Adrenal gland (tissue), 5 donors: ENCODE results near the gene GGA1.
A peak's percentile ranks its signal among the peaks of the same experiment; 100 is the strongest.

Experiments used
- CTCF ChIP-seq, 6 experiments: fragments of 450-650 bp in 4 of 6; fragments of 200-600 bp in 2 of 6; sonication (generic) in 1 of 6; IDR thresholded peaks; 1 replicate in 5 of 6; 2 replicates in 1 of 6; pipeline versions ENCODE4 v1.5.1 to v1.8.0; 2016 to 2021; ENCODE audit warnings: antibody characterized with exemption in 6 of 6, mild to moderate bottlenecking in 2 of 6, moderate library complexity in 1 of 6
- POLR2A ChIP-seq, 2 donors: fragments of 450-650 bp; IDR thresholded peaks; one replicate each; pipeline ENCODE4 v1.6.1; 2017; ENCODE audit warnings: antibody characterized with exemption in 2 of 2, mild to moderate bottlenecking in 2 of 2, moderate library complexity in 1 of 2
- donor health status: DM: no; HTN: no; CAD: no.

DNA sequence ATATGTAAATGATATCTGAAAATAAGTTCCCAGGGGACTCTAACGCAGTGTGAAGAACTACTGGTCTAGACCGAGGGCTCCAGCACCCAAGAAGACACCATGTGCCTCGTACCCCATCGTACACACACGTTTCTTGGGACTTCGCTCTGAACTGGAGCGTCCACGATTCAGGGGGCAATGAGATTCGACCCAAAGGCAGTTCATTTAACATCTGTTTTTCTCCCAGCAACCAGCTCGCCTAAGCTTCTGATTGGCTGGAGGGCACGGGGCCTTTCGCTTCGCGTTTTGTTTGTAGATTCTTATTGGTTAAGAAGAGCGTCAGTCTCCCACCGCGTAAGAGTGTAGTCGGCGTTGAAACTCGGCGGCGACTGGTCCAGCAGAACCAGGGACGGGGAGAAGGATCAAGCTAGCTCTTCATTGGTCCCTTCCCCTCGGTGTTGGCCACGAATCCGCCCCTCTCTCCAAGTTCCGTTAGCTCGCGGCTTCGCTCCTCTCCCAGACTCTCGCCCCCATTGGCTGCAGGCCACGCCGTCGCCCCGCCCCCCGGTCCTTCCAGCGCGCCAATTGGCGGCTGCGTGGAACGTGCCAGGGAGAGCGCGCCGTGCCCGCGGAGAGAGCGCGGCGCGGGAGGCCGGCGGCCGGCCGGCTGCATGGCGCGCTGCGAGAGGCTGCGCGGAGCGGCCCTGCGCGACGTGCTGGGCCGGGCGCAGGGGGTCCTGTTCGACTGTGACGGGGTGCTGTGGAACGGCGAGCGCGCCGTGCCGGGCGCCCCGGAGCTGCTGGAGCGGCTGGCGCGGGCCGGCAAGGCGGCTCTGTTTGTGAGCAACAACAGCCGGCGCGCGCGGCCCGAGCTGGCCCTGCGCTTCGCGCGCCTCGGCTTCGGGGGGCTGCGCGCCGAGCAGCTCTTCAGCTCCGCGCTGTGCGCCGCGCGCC lies 49.8 kb downstream of the GGA1 start, which contains the start of gene PDXP:
- TF ChIP-seq CTCF (IDR thresholded peaks at IDR 0.05) (no peak), POLR2A (IDR thresholded peaks at IDR 0.05) (peak; percentile 76 to 83)
